KMS-11 (cell line): Measurements from ENCODE around the gene SOX12.

ENCODE experiments used
- H2AFZ ChIP-seq: fragments of 200-600 bp; sonication (generic); 2 replicates; pipeline ENCODE4 v1.6.1; 2016; ENCODE audit warnings: antibody characterized with exemption, mixed run types, low read depth
- H3K27ac ChIP-seq: fragments of 200-600 bp; sonication (generic); 2 replicates; pipeline ENCODE4 v1.6.1; 2016; ENCODE audit warnings: mild to moderate bottlenecking, mixed run types
- H3K27me3 ChIP-seq: fragments of 200-600 bp; sonication (generic); 2 replicates; pipeline ENCODE4 v1.6.1; 2017; ENCODE audit warnings: mild to moderate bottlenecking, low read depth, mixed run types, moderate library complexity; ENCODE audit not compliant: insufficient read depth
- H3K36me3 ChIP-seq: fragments of 200-600 bp; sonication (generic); 2 replicates; pipeline ENCODE4 v1.6.1; 2017; ENCODE audit warnings: mild to moderate bottlenecking, mixed run types; ENCODE audit not compliant: insufficient read depth
- H3K4me1 ChIP-seq: fragments of 200-600 bp; sonication (generic); 2 replicates; pipeline ENCODE4 v1.6.1; 2016; ENCODE audit warnings: mild to moderate bottlenecking, low read depth, mixed run types; ENCODE audit not compliant: poor library complexity, severe bottlenecking
- H3K4me2 ChIP-seq: fragments of 200-600 bp; sonication (generic); 2 replicates; pipeline ENCODE4 v1.7.0; 2016; ENCODE audit warnings: mild to moderate bottlenecking, mixed run types
- H3K4me3 ChIP-seq: fragments of 200-600 bp; sonication (generic); IDR thresholded peaks from 2 replicates; pipeline ENCODE4 v1.6.1; 2017; ENCODE audit warnings: low read depth, low read length, mixed read lengths; ENCODE audit not compliant: insufficient read depth
- H3K79me2 ChIP-seq: fragments of 200-600 bp; sonication (generic); 2 replicates; pipeline ENCODE4 v1.6.1; 2016; ENCODE audit warnings: low read depth, mixed run types; ENCODE audit not compliant: insufficient read depth
- H3K9ac ChIP-seq: fragments of 200-600 bp; sonication (generic); 2 replicates; pipeline ENCODE4 v1.6.1; 2016; ENCODE audit warnings: mild to moderate bottlenecking, mixed run types
- H4K20me1 ChIP-seq: fragments of 200-600 bp; sonication (generic); 2 replicates; pipeline ENCODE4 v1.6.1; 2016; ENCODE audit warnings: mild to moderate bottlenecking, mixed run types; ENCODE audit not compliant: insufficient read depth
- TF ChIP-seq, protein P1 (sequence below): fragments of 200-600 bp; sonication (generic); conservative IDR thresholded peaks from 2 replicates; pipeline ENCODE4 v1.6.1; 2017; ENCODE audit warnings: low read depth, mild to moderate bottlenecking, antibody characterized with exemption, low read length, moderate library complexity, mixed read lengths

SOX12 gene

DNA sequence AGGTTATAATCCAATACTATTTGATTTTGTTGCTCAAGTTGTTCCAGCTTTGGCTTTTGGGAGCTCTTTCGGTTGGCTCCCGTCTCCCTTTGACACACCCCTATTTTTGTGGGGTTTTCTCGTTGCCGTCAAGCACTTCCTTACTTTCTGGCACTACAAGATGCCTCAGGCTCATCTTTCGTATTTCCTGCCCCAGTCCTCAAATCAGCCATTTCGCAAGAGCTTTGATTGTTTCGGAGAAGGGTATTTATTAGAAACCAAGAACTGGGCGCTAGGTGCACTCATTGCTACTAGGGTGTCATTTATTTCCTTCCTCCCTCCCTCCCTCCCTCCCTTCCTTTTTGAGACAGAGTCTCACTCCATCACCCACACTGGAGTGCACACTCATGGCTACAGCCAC lies 13.3 kb upstream of the SOX12 start:
- Histone ChIP-seq H3K27me3 (no peaks in the 10 kb centered on the region), H3K27ac (no peak overlapping the region), H3K36me3 (no peaks in the 10 kb centered on the region), H3K79me2 (no peaks in the 10 kb centered on the region), H3K4me3 (no peak overlapping the region), H2AFZ (no peak overlapping the region), H3K4me2 (no peak overlapping the region), H3K4me1 (no peaks in the 10 kb centered on the region), H4K20me1 (no peaks in the 10 kb centered on the region), H3K9ac (no peak overlapping the region)
- TF ChIP-seq, protein P1, sequence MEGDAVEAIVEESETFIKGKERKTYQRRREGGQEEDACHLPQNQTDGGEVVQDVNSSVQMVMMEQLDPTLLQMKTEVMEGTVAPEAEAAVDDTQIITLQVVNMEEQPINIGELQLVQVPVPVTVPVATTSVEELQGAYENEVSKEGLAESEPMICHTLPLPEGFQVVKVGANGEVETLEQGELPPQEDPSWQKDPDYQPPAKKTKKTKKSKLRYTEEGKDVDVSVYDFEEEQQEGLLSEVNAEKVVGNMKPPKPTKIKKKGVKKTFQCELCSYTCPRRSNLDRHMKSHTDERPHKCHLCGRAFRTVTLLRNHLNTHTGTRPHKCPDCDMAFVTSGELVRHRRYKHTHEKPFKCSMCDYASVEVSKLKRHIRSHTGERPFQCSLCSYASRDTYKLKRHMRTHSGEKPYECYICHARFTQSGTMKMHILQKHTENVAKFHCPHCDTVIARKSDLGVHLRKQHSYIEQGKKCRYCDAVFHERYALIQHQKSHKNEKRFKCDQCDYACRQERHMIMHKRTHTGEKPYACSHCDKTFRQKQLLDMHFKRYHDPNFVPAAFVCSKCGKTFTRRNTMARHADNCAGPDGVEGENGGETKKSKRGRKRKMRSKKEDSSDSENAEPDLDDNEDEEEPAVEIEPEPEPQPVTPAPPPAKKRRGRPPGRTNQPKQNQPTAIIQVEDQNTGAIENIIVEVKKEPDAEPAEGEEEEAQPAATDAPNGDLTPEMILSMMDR = no peak

DNA sequence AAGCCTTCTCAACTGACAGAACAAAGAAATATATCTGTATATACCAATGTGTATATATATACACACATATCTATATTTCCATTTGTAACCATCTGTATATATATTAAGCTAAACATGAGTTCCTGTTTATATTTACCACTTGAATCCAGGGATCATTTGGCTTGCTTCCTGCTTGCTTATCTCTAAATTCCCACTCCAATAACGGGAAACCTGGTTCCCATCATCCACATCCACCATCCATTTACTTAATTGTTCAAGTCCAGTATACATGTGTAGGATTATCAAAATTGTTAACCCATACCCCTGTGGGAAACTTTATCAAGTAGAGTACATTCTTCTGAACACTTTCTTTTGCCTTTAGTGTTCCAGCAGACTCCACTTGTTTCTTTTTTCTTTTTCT lies 12.5 kb upstream of the SOX12 start:
- no peak overlapping the region for H2AFZ ChIP-seq
- no peak overlapping the region for H3K9ac ChIP-seq
- H3K27ac ChIP-seq = no peak overlapping the region
- no peaks in the 10 kb centered on the region for H3K36me3 ChIP-seq
- no peaks in the 10 kb centered on the region for H4K20me1 ChIP-seq
- H3K27me3 ChIP-seq = no peaks in the 10 kb centered on the region
- H3K79me2 ChIP-seq = no peaks in the 10 kb centered on the region
- H3K4me1 ChIP-seq = no peaks in the 10 kb centered on the region
- no peak overlapping the region for H3K4me3 ChIP-seq
- TF ChIP-seq, protein P1 = no peak
- H3K4me2 ChIP-seq = no peak overlapping the region

DNA sequence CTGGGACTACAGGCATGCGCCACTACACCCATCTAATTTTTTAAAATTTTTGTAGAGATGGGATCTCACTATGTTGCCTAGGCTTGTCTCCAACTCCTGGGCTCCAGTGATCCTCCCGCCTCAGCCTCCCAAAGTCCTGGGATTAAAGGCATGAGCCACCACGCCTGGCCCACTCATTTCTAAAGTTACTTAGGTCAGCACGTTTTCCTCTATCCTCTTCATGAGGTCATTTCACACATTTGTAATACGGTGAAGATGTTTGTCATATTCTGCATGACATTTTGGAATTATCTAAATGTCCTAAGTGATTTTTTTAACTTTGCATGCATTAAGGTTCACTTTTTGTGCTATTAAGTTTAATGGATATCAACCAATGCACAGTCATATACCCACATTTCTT lies 11.9 kb upstream of the SOX12 start:
- H4K20me1 ChIP-seq = no peaks in the 10 kb centered on the region
- no peak overlapping the region for H3K4me2 ChIP-seq
- H3K27me3 ChIP-seq = no peaks in the 10 kb centered on the region
- H3K4me3 ChIP-seq = no peak overlapping the region
- no peaks in the 10 kb centered on the region for H3K79me2 ChIP-seq
- H3K4me1 ChIP-seq = no peaks in the 10 kb centered on the region
- no peak overlapping the region for H3K9ac ChIP-seq
- TF ChIP-seq, protein P1 = no peak
- H3K27ac ChIP-seq = no peak overlapping the region
- H3K36me3 ChIP-seq = no peaks in the 10 kb centered on the region
- no peak overlapping the region for H2AFZ ChIP-seq

DNA sequence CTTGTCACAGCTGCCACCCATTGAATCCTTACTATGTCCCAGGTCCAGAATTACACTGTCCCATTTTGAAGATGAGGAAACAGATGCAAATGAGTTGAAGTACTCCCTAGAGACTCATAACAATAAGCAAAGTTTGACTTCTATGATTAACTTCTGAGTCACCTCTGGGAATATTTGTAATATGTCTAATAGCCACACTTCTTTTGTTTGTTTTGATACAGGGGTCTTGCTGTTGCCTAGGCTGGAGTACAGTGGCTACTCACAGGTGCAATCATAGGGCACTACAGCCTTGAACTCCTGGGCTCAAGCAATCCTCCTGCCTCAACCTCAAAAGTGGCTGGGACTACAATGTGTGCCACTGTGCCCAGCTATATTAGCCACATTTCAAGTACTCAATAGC lies 11.4 kb upstream of the SOX12 start:
- H3K9ac ChIP-seq = no peak overlapping the region
- no peaks in the 10 kb centered on the region for H3K79me2 ChIP-seq
- H3K27me3 ChIP-seq = no peaks in the 10 kb centered on the region
- H3K4me2 ChIP-seq = no peak overlapping the region
- no peak overlapping the region for H2AFZ ChIP-seq
- H3K4me1 ChIP-seq = no peaks in the 10 kb centered on the region
- H4K20me1 ChIP-seq = no peaks in the 10 kb centered on the region
- H3K27ac ChIP-seq = no peak overlapping the region
- H3K36me3 ChIP-seq = no peaks in the 10 kb centered on the region
- TF ChIP-seq, protein P1 = no peak
- no peak overlapping the region for H3K4me3 ChIP-seq
